Measurements from ENCODE around the gene KIF21B. TPM values are rescaled to one million over a fixed set of nuclear protein-coding genes. Genes with fewer than 3 reads are reported as not detected.

The KIF21B gene
- total and polyA plus RNA-seq, 2 of the 4 experiments (the other 2 are of a cell fraction) = 0.36 to 0.55 TPM

DNA sequence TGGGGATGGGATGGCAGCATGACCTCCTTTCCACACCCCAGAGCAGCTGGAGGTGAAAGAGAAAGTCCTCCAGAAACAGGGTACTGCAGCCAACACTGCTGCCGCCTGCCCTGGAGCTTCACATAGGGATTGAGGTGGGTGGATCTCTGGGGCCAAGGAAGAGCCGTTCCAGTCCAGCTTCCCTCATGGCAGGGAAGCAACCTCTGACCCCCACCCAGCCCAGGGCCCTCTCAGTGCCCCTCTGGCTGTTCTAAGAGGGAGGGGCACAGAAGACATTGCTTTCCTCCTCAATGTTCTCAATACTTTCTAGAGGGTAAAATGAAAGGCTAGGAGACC lies 5.7 kb downstream of the KIF21B start:
- Histone ChIP-seq H2BK15ac (ENCODE audit: low read depth, low read length) (no peak overlapping the region), H4K5ac (ENCODE audit: low read depth, low read length) (no peak overlapping the region), H2BK120ac (ENCODE audit: low read depth, low read length) (no peak overlapping the region), H3K36me3 (ENCODE audit: control insufficient read depth, insufficient read depth, low read length) (no peaks in the 10 kb centered on the region), H3K9me3 (ENCODE audit: control insufficient read depth, insufficient read depth, low read length) (no peaks in the 10 kb centered on the region), H2BK5ac (ENCODE audit: low read depth, low read length, poor library complexity, severe bottlenecking) (no peak overlapping the region), H3K4me3 (ENCODE audit: insufficient read depth, low read depth, low read length) (no peak overlapping the region), H3K14ac (replicated peaks; ENCODE audit: low read depth, low read length) (no peak overlapping the region), H3K9ac (ENCODE audit: low read depth, low read length) (no peak overlapping the region), H3K27ac (ENCODE audit: insufficient read depth, low read length) (no peak overlapping the region), H3K23ac (ENCODE audit: low read depth, low read length) (no peak overlapping the region), H2AK5ac (ENCODE audit: low read depth, low read length) (no peak overlapping the region), H3K9me1 (ENCODE audit: insufficient read depth, low read length) (peaks cover 3% of the 10 kb centered on the region; the same call in 1 of the 2 replicates), H4K91ac (ENCODE audit: insufficient read depth, low read depth, low read length) (no peak overlapping the region), H4K8ac (ENCODE audit: low read depth in 2 of 2, low read length in 2 of 2) (no peak overlapping the region), H3K18ac (ENCODE audit: low read depth, low read length) (no peak overlapping the region), H3K56ac (ENCODE audit: extremely low read depth, insufficient read depth, low read length) (no peak overlapping the region), H2BK20ac (ENCODE audit: low read depth, low read length) (no peak overlapping the region), H3K27me3 (ENCODE audit: control insufficient read depth, insufficient read depth, low read length) (peaks cover 51% of the 10 kb centered on the region), H2AFZ (replicated peaks; ENCODE audit: low read length, poor library complexity) (peak overlapping the region; percentile 24), H3K79me1 (ENCODE audit: low read depth in 1 of 2, low read length in 2 of 2) (no peaks in the 10 kb centered on the region), H3K4me2 (ENCODE audit: low read depth, low read length) (no peak overlapping the region), H3K4me1 (ENCODE audit: control insufficient read depth, insufficient read depth, low read length) (no peaks in the 10 kb centered on the region), H4K20me1 (ENCODE audit: insufficient read depth, low read length) (peaks cover 4% of the 10 kb centered on the region; the same call in 1 of the 2 replicates), H3K4ac (ENCODE audit: low read depth, low read length) (no peak overlapping the region), H2AK9ac (replicated peaks; ENCODE audit: low read depth, low read length, poor library complexity) (no peak overlapping the region)
- dilution Hi-C loops (cut with HindIII; ENCODE audit: low sequenced_read_pairs, unreplicated experiment) (no loop called here), intact Hi-C loops (cut with micrococcal nuclease) (no loop called here), in situ Hi-C loops (cut with MboI; ENCODE audit: low sequenced_read_pairs) (no loop called here)
- DNase-seq = no peak
- BruUV-seq (replicated peaks) = no TSS peak
- WGBS, 2 experiments (ENCODE audit: extremely low coverage in 2 of 2, insufficient read length in 1 of 2) = no CpG with 5 or more reads among the region's 2 CpGs
- ChIA-PET POLR2A (ENCODE audit: unreplicated experiment) (no interaction called here), CTCF (no interaction called here)
- no peak for TF ChIP-seq CEBPB (IDR thresholded peaks at IDR 0.05; ENCODE audit: low read depth, low read length)
- TF ChIP-seq NFE2L2 (IDR thresholded peaks at IDR 0.05; ENCODE audit: low read depth, low read length) = no peak
- TF ChIP-seq RFX5 (IDR thresholded peaks at IDR 0.05; ENCODE audit: low read depth, low read length) = no peak
- TF ChIP-seq SMC3 (IDR thresholded peaks at IDR 0.05; ENCODE audit: low read depth, low read length) = no peak
- no peak for ATAC-seq (ENCODE audit: low read depth)

Data from IMR-90 (cell line).